IPS-15b (cell line): ENCODE measurements around the gene KANTR.

ENCODE experiments used
- H3K27me3 ChIP-seq: one replicate; pipeline ENCODE4 v1.6.1; 2013; ENCODE audit warnings: low read length; ENCODE audit not compliant: control insufficient read depth, insufficient read depth
- H3K36me3 ChIP-seq: one replicate; pipeline ENCODE4 v1.6.1; 2013; ENCODE audit warnings: low read length; ENCODE audit not compliant: control insufficient read depth, insufficient read depth
- H3K4me1 ChIP-seq: one replicate; pipeline ENCODE4 v1.6.1; 2013; ENCODE audit warnings: mild to moderate bottlenecking, low read length; ENCODE audit not compliant: control insufficient read depth, insufficient read depth
- H3K4me3 ChIP-seq: one replicate; pipeline ENCODE4 v1.5.1; 2013; ENCODE audit warnings: low read depth, low read length
- H3K9ac ChIP-seq: one replicate; pipeline ENCODE4 v1.6.1; 2013; ENCODE audit warnings: low read depth, mild to moderate bottlenecking, low read length
- H3K9me3 ChIP-seq: one replicate; pipeline ENCODE4 v1.6.1; 2013; ENCODE audit warnings: mild to moderate bottlenecking, low read length; ENCODE audit not compliant: control insufficient read depth, insufficient read depth

The KANTR gene

GRCh38 chrX:53095796-53096195, 1.9 kb downstream of the KANTR start:
- Histone ChIP-seq H3K4me1 (no peaks in the 10 kb centered on the region), H3K4me3 (no peak overlapping the region), H3K27me3 (no peaks in the 10 kb centered on the region), H3K9ac (no peak overlapping the region), H3K36me3 (no peaks in the 10 kb centered on the region), H3K9me3 (no peaks in the 10 kb centered on the region)

- no peaks in the 10 kb centered on the region for H3K27me3 ChIP-seq
- no peaks in the 10 kb centered on the region for H3K4me1 ChIP-seq
- H3K9ac ChIP-seq = no peak overlapping the region
- H3K36me3 ChIP-seq = peaks cover 2% of the 10 kb centered on the region
- no peaks in the 10 kb centered on the region for H3K9me3 ChIP-seq
- no peak overlapping the region for H3K4me3 ChIP-seq
Observed at GRCh38 chrX:53114864-53115549, 21.1 kb downstream of the KANTR start.

GRCh38 chrX:53115550-53115874, 21.6 kb downstream of the KANTR start:
- Histone ChIP-seq H3K36me3 (peaks cover 2% of the 10 kb centered on the region), H3K4me3 (no peak overlapping the region), H3K9me3 (no peaks in the 10 kb centered on the region), H3K4me1 (no peaks in the 10 kb centered on the region), H3K9ac (no peak overlapping the region), H3K27me3 (no peaks in the 10 kb centered on the region)

DNA sequence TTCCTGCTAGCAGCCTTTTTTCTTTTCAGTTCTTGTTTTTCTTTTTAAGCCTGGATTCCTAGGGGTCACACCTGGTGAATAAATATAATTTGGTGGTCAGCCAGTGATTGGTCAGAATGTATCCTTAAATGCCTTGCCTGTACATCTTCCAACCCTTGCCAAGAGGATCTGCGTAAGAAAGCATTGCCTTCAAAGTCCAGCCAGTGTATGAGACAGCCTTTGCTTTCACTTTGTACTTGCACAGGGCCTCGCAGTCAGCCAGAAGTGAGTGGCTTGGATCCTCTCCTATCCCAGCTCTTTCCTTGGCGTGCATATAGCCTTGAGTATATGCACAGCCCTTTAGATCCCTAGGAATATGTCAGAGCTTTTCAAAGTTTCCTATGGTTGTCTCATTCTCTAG, 22.2 kb downstream of the KANTR start:
- Histone ChIP-seq H3K4me1 (no peaks in the 10 kb centered on the region), H3K36me3 (peaks cover 2% of the 10 kb centered on the region), H3K9me3 (no peaks in the 10 kb centered on the region), H3K9ac (no peak overlapping the region), H3K4me3 (no peak overlapping the region), H3K27me3 (no peaks in the 10 kb centered on the region)

- H3K27me3 ChIP-seq = no peaks in the 10 kb centered on the region
- no peak overlapping the region for H3K9ac ChIP-seq
- H3K36me3 ChIP-seq = peaks cover 2% of the 10 kb centered on the region
- H3K4me1 ChIP-seq = no peaks in the 10 kb centered on the region
- H3K4me3 ChIP-seq = no peak overlapping the region
- H3K9me3 ChIP-seq = no peaks in the 10 kb centered on the region
Observed at GRCh38 chrX:53122013-53122412, 28.1 kb downstream of the KANTR start.

DNA sequence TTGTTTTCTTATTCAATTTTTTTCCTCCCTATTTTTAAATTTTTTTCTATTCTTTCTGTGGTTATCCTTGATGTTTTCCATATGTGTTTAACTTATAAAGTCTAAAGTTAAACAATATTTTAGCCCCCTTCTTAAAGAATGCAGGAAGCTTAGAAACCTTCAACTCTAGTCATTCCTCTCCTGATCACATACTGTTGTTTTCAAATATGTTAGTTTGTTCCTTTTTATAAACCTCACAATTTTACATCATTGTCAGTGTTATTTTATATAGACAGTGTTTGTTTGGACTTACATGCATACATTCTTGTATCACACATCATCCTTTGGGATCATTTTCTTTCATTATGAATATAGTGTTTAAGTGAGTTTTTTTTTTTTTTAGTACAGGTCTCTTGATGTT, 31.6 kb downstream of the KANTR start:
- peaks cover 2% of the 10 kb centered on the region for H3K36me3 ChIP-seq
- H3K27me3 ChIP-seq = no peaks in the 10 kb centered on the region

GRCh38 chrX:53126377-53126776, 32.4 kb downstream of the KANTR start:
- peaks cover 2% of the 10 kb centered on the region for H3K36me3 ChIP-seq

More for the DNA sequence above, 31.6 kb downstream of the KANTR start:
- H3K4me3 ChIP-seq = no peak overlapping the region
- no peaks in the 10 kb centered on the region for H3K4me1 ChIP-seq
- H3K9me3 ChIP-seq = no peaks in the 10 kb centered on the region
- H3K9ac ChIP-seq = no peak overlapping the region

DNA sequence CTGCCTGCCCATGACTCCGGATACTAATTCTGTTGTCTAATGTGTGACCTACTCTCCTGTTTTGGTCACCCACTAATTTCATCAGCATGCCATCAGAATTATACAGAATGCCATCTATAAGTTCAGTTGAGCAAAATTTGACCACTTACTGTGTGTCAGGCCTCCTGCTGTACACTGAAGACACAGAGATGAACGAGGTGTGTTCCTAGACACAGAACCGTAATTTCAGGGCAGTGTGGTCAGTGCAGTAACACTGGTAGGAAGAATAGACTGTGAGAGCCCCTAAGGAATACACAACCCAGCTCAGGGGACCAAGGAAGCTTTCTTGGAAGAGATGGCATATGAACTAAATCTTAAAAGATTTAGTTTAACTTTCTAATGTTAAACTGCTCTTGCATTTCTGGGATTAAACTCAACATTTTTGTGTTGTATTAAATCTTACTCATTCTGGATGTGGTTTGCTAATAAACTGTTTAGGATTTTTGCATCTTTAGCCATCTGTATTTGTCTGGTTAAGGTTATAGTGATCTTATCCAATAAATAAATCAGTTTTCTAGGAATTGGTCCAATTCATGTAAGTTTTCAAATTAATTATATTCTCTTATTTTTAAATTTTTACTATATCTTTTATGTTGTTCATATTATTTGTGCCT, 34.3 kb downstream of the KANTR start:
- Histone ChIP-seq H3K27me3 (no peaks in the 10 kb centered on the region), H3K4me3 (no peak overlapping the region), H3K9me3 (no peaks in the 10 kb centered on the region), H3K36me3 (peaks cover 2% of the 10 kb centered on the region), H3K9ac (no peak overlapping the region), H3K4me1 (no peaks in the 10 kb centered on the region)

More at GRCh38 chrX:53126377-53126776, 32.4 kb downstream of the KANTR start:
- no peak overlapping the region for H3K9ac ChIP-seq
- no peaks in the 10 kb centered on the region for H3K9me3 ChIP-seq
- no peaks in the 10 kb centered on the region for H3K27me3 ChIP-seq
- H3K4me3 ChIP-seq = no peak overlapping the region
- no peaks in the 10 kb centered on the region for H3K4me1 ChIP-seq

DNA sequence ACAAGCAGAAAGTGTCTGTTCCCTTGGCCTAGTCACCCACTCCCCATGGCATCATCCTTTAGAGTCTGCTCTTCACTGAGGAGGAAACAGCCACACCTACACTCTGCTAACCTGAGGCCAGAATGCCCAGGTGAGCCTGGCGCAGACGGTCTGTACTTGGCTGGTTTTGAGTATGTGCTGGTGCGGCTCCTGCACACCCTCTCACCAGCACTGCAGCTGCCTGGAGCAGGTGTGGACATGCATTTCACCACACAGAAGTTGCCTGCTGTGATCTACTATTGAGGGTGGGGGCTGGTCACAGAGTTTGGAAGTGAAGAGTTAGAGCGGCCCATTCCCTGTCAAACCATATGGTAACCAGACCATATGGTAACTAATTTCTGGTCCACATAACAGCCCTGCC, 39.5 kb downstream of the KANTR start:
- H3K4me1 ChIP-seq = no peaks in the 10 kb centered on the region
- no peaks in the 10 kb centered on the region for H3K36me3 ChIP-seq
- H3K9ac ChIP-seq = no peak overlapping the region
- no peaks in the 10 kb centered on the region for H3K9me3 ChIP-seq
- no peak overlapping the region for H3K4me3 ChIP-seq
- H3K27me3 ChIP-seq = no peaks in the 10 kb centered on the region

- H3K9ac ChIP-seq = no peak overlapping the region
- no peaks in the 10 kb centered on the region for H3K4me1 ChIP-seq
- no peak overlapping the region for H3K4me3 ChIP-seq
- no peaks in the 10 kb centered on the region for H3K9me3 ChIP-seq
- H3K27me3 ChIP-seq = no peaks in the 10 kb centered on the region
- H3K36me3 ChIP-seq = no peaks in the 10 kb centered on the region
Observed at GRCh38 chrX:53135581-53135980, 41.6 kb downstream of the KANTR start.

- H3K9ac ChIP-seq = no peak overlapping the region
- H3K9me3 ChIP-seq = peaks cover 9% of the 10 kb centered on the region
- H3K4me3 ChIP-seq = no peak overlapping the region
- H3K4me1 ChIP-seq = no peaks in the 10 kb centered on the region
- H3K36me3 ChIP-seq = no peaks in the 10 kb centered on the region
- H3K27me3 ChIP-seq = no peaks in the 10 kb centered on the region
Observed at GRCh38 chrX:53153581-53153980, 59.6 kb downstream of the KANTR start.

GRCh38 chrX:53155512-53156206, 61.7 kb downstream of the KANTR start:
- H3K27me3 ChIP-seq = no peaks in the 10 kb centered on the region
- H3K36me3 ChIP-seq = no peaks in the 10 kb centered on the region
- no peak overlapping the region for H3K9ac ChIP-seq
- H3K9me3 ChIP-seq = peaks cover 9% of the 10 kb centered on the region
- no peaks in the 10 kb centered on the region for H3K4me1 ChIP-seq
- no peak overlapping the region for H3K4me3 ChIP-seq
